H1 (cell line): ENCODE measurements around the gene PSMD12. TPM values are rescaled to one million over a fixed set of nuclear protein-coding genes. Genes with fewer than 3 reads are reported as not detected.

Experiments used
- CTCF ChIA-PET: fragments of 300-600 bp; sonication (Branson Sonifier 250); formaldehyde crosslinking; loops from one replicate; lab custom pipeline; 2021; ENCODE audit not compliant: partially characterized antibody; lab: Charles Lee
- POLR2A ChIA-PET: fragments of 300-600 bp; sonication (Branson Sonifier 250); formaldehyde crosslinking; loops from one replicate; lab custom pipeline; 2021; ENCODE audit warnings: inconsistent platforms; ENCODE audit not compliant: partially characterized antibody; lab: Charles Lee
- DNase-seq, 2 experiments: peaks; one replicate each; pipeline versions ENCODE4 v3.0.0 to v3.0.0-alpha.2; 2010 to 2022; ENCODE audit warnings: low spot score in 2 of 2, low read depth in 1 of 2, mixed read lengths in 1 of 2
- FAIRE-seq: peaks from 2 replicates; lab custom pipeline; 2011; peaks lifted over from hg19 to GRCh38; lab: Jason Lieb, UNC
- H2AFZ ChIP-seq: 2 replicates; pipeline ENCODE4 v1.8.1; 2012; ENCODE audit warnings: low read length, inconsistent platforms
- H2AK5ac ChIP-seq: 2 replicates; pipeline ENCODE4 v1.6.1; 2013; ENCODE audit warnings: low read depth, low read length
- H2BK120ac ChIP-seq: replicated peaks from 2 replicates; pipeline ENCODE3; 2013; ENCODE audit warnings: low read depth, low read length, inconsistent platforms
- H2BK12ac ChIP-seq: 2 replicates; pipeline ENCODE4 v1.6.1; 2013; ENCODE audit warnings: low read depth, low read length
- H2BK15ac ChIP-seq: 2 replicates; pipeline ENCODE4 v1.6.1; 2013; ENCODE audit warnings: low read length
- H2BK20ac ChIP-seq: 2 replicates; pipeline ENCODE4 v1.6.1; 2013; ENCODE audit warnings: low read length
- H2BK5ac ChIP-seq: 2 replicates; pipeline ENCODE4 v1.6.1; 2013; ENCODE audit warnings: low read depth, low read length
- H3K14ac ChIP-seq: 2 replicates; pipeline ENCODE4 v1.6.1; 2013; ENCODE audit warnings: inconsistent platforms; ENCODE audit not compliant: insufficient read length
- H3K18ac ChIP-seq: 2 replicates; pipeline ENCODE4 v1.6.1; 2013; ENCODE audit warnings: low read length; ENCODE audit errors: extremely low read depth
- H3K23ac ChIP-seq: 2 replicates; pipeline ENCODE4 v1.6.1; 2013; ENCODE audit warnings: inconsistent platforms; ENCODE audit not compliant: insufficient read length
- H3K23me2 ChIP-seq: 2 replicates; pipeline ENCODE4 v1.6.1; 2013; ENCODE audit warnings: low read depth, low read length
- H3K27ac ChIP-seq: 2 replicates; pipeline ENCODE4 v1.6.1; 2011; ENCODE audit warnings: low read depth, low read length, inconsistent platforms
- H3K27me3 ChIP-seq, 4 experiments: replicated peaks in 1 of 4; 1 replicate in 1 of 4; 2 replicates in 3 of 4; pipeline versions ENCODE4 v1.6.1 to v1.8.1; 2011 to 2013; ENCODE audit warnings: low read length in 3 of 4, mild to moderate bottlenecking in 3 of 4, inconsistent platforms in 2 of 4, mixed read lengths in 2 of 4, moderate library complexity in 1 of 4; ENCODE audit not compliant: control insufficient read depth in 3 of 4, insufficient read depth in 3 of 4; ENCODE audit errors: extremely low read depth in 1 of 4
- H3K36me3 ChIP-seq, 4 experiments: 2 replicates each; pipeline versions ENCODE4 v1.6.1 to v1.8.1; 2011 to 2013; ENCODE audit warnings: mild to moderate bottlenecking in 4 of 4, low read length in 3 of 4, moderate library complexity in 2 of 4, control low read depth in 1 of 4, inconsistent platforms in 1 of 4; ENCODE audit not compliant: insufficient read depth in 4 of 4, control insufficient read depth in 2 of 4
- H3K4ac ChIP-seq: replicated peaks from 2 replicates; pipeline ENCODE3; 2013; ENCODE audit warnings: low read length, low read depth, mixed read lengths, inconsistent platforms; ENCODE audit not compliant: insufficient read length
- H3K4me1 ChIP-seq, 4 experiments: replicated peaks in 1 of 4; 1 replicate in 1 of 4; 2 replicates in 3 of 4; pipeline versions ENCODE4 v1.6.1 to v1.8.1; 2011 to 2013; ENCODE audit warnings: low read length in 3 of 4, inconsistent platforms in 2 of 4, mixed read lengths in 1 of 4; ENCODE audit not compliant: insufficient read depth in 4 of 4, control insufficient read depth in 3 of 4
- H3K4me2 ChIP-seq, 2 experiments: 2 replicates each; pipeline versions ENCODE4 v1.6.1 to v1.8.1; 2011 to 2013; ENCODE audit warnings: low read depth in 2 of 2, low read length in 2 of 2, control low read depth in 1 of 2, inconsistent platforms in 1 of 2, mild to moderate bottlenecking in 1 of 2; ENCODE audit not compliant: insufficient read depth in 1 of 2
- H3K4me3 ChIP-seq, 4 experiments: fragments of 200-600, 300-600 bp in 1 of 4; sonication (generic), shearing (Covaris generic), sonication (Bioruptor Twin) in 1 of 4; 2 replicates each; pipeline versions ENCODE4 v1.5.1 to v1.8.1; 2011 to 2016; ENCODE audit warnings: low read length in 4 of 4, low read depth in 3 of 4, control low read depth in 2 of 4, inconsistent platforms in 2 of 4, mild to moderate bottlenecking in 2 of 4, mixed read lengths in 1 of 4, moderate library complexity in 1 of 4; ENCODE audit not compliant: insufficient read depth in 2 of 4; ENCODE audit errors: extremely low read depth in 1 of 4
- H3K56ac ChIP-seq: replicated peaks from 2 replicates; pipeline ENCODE3; 2013; ENCODE audit warnings: low read depth, mild to moderate bottlenecking, mixed read lengths, low read length, inconsistent platforms; ENCODE audit not compliant: insufficient read length
- H3K79me1 ChIP-seq: 2 replicates; pipeline ENCODE4 v1.6.1; 2013; ENCODE audit warnings: low read depth, low read length, control low read depth
- H3K79me2 ChIP-seq, 2 experiments: 2 replicates each; pipeline versions ENCODE4 v1.6.1 to v1.8.1; 2012 to 2013; ENCODE audit warnings: low read length in 2 of 2, mild to moderate bottlenecking in 2 of 2, inconsistent platforms in 1 of 2; ENCODE audit not compliant: insufficient read depth in 2 of 2, control insufficient read depth in 1 of 2
- H3K9ac ChIP-seq, 4 experiments: replicated peaks in 1 of 4; 1 replicate in 1 of 4; 2 replicates in 3 of 4; pipeline versions ENCODE4 v1.6.1 to v1.8.1; 2011 to 2013; ENCODE audit warnings: low read depth in 3 of 4, low read length in 3 of 4, control low read depth in 2 of 4, mild to moderate bottlenecking in 2 of 4, moderate library complexity in 2 of 4, inconsistent platforms in 1 of 4; ENCODE audit errors: extremely low read depth in 1 of 4
- H3K9me3 ChIP-seq, 2 experiments: 2 replicates each; pipeline versions ENCODE4 v1.6.1 to v1.8.1; 2012 to 2013; ENCODE audit warnings: mild to moderate bottlenecking in 2 of 2, moderate library complexity in 2 of 2, control low read depth in 1 of 2, inconsistent platforms in 1 of 2, low read depth in 1 of 2, low read length in 1 of 2, mixed read lengths in 1 of 2; ENCODE audit not compliant: insufficient read depth in 2 of 2
- H4K20me1 ChIP-seq, 2 experiments: replicated peaks in 1 of 2; 2 replicates each; pipeline versions ENCODE3 to v1.8.1; 2011 to 2013; ENCODE audit warnings: inconsistent platforms in 2 of 2, low read length in 2 of 2, mild to moderate bottlenecking in 1 of 2; ENCODE audit not compliant: insufficient read depth in 2 of 2, control insufficient read depth in 1 of 2
- H4K5ac ChIP-seq: 2 replicates; pipeline ENCODE4 v1.6.1; 2013; ENCODE audit warnings: low read length, low read depth, mixed read lengths, inconsistent platforms; ENCODE audit not compliant: insufficient read length
- H4K8ac ChIP-seq: 2 replicates; pipeline ENCODE4 v1.8.0; 2013; ENCODE audit warnings: mild to moderate bottlenecking, moderate library complexity, low read length, inconsistent platforms; ENCODE audit not compliant: insufficient read depth; ENCODE audit errors: extremely low read depth
- H4K91ac ChIP-seq: replicated peaks from 2 replicates; pipeline ENCODE3; 2013; ENCODE audit warnings: low read length, mixed read lengths, inconsistent platforms; ENCODE audit not compliant: insufficient read length
- CTBP2 ChIP-seq: IDR thresholded peaks from 2 replicates; pipeline ENCODE4 v1.7.0; 2011; ENCODE audit warnings: borderline replicate concordance, mild to moderate bottlenecking, moderate library complexity, mixed read lengths, low read length; ENCODE audit not compliant: insufficient read depth, insufficient read length
- GTF2F1 ChIP-seq: IDR thresholded peaks from 2 replicates; pipeline ENCODE4 v1.6.1; 2012; ENCODE audit warnings: low read depth, low read length, improper control_type of control experiment, borderline replicate concordance
- RFX5 ChIP-seq: IDR thresholded peaks from 2 replicates; pipeline ENCODE4 v1.6.1; 2011; ENCODE audit warnings: low read depth, low read length, improper control_type of control experiment, borderline replicate concordance
- SUZ12 ChIP-seq: fragments of 200-600 bp; sonication (generic); IDR thresholded peaks from 2 replicates; pipeline ENCODE4 v1.6.1; 2012; ENCODE audit warnings: mild to moderate bottlenecking, inconsistent platforms, low read length, moderate library complexity, mixed read lengths
- TEAD4 ChIP-seq: IDR thresholded peaks from 2 replicates; pipeline ENCODE4 v1.6.1; 2012; ENCODE audit warnings: low read depth, low read length, inconsistent platforms, mixed read lengths
- YY1 ChIP-seq: IDR thresholded peaks from 2 replicates; pipeline ENCODE4 v1.6.1; 2011; ENCODE audit warnings: low read depth, mild to moderate bottlenecking, low read length
- WGBS, 2 experiments: shearing (Covaris generic) in 1 of 2; methylation state at CpG; one replicate each; pipeline versions ENCODE4 v1.1.6 to v1.1.7; 2013 to 2015; ENCODE audit warnings: low lambda C conversion rate in 2 of 2, mixed read lengths in 2 of 2, inconsistent platforms in 1 of 2, low coverage in 1 of 2, missing lambda C conversion rate in 1 of 2; ENCODE audit not compliant: insufficient replicate concordance in 2 of 2, insufficient coverage in 1 of 2, insufficient read length in 1 of 2; ENCODE audit errors: extremely low coverage in 1 of 2, missing lambda C conversion rate in 1 of 2; 5-methylcytosine and 5-hydroxymethylcytosine counted together
- polyA plus RNA-seq, 7 experiments: library from polyadenylated mRNA; depleted of rRNA in 3 of 7; stranded (reverse) in 5 of 7; unstranded in 2 of 7; fragments of >200 nt in 5 of 7; fragments of 200-250 nt in 2 of 7; gene quantifications; 1 replicate in 5 of 7; 2 replicates in 1 of 7; 4 replicates in 1 of 7; pipeline versions ENCODE4 v1.2.1 to v1.2.3, GENCODE V29; 2011 to 2013; ENCODE audit warnings: missing spikeins in 2 of 7, mixed read lengths in 2 of 7
- total RNA-seq: library from RNA; stranded (reverse); fragmentation: NEBNext Ultra II Directional; extraction: Animal tissue kit (Norgen Biotek cat#: 25700); gene quantifications from 2 replicates; pipeline ENCODE4 v1.2.1, GENCODE V29; 2021
- TF ChIP-seq, protein P1 (sequence below): IDR thresholded peaks from 2 replicates; pipeline ENCODE4 v1.6.1; 2012; ENCODE audit warnings: inconsistent platforms

The PSMD12 gene
- total and polyA plus RNA-seq, 2 of the 8 experiments (the other 6 are each of a cell fraction or from before 2014, with no cell fraction given), result 14.0 to 82.4 TPM

DNA sequence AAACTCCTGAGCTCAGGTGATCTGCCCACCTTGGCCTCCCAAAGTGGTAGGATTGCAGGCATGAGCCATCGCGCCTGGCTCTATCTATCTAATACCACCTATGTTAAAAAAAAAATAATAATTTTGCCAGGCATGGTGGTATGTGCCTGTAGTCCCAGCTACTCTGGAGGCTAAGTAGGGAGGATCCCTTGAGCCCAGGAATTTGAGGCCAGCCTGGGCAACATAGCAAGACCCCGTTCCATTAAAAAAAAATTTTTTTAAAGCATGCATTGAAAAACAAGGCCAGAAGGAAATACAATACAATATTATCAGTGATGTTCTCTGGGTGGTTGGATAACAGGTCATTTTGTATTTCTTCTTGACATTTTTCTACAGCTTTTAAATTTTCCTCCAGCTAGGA lies 76.1 kb downstream of the PSMD12 start:
- Histone ChIP-seq H2BK15ac (no peak overlapping the region), H2BK120ac (no peak overlapping the region), H3K27ac (no peak overlapping the region), H3K27me3 (no peaks in the 10 kb centered on the region), H2AK5ac (no peak overlapping the region), H3K9me3 (no peaks in the 10 kb centered on the region), H4K8ac (no peak overlapping the region), H3K9ac (no peak overlapping the region), H3K14ac (no peak overlapping the region), H3K79me1 (no peaks in the 10 kb centered on the region), H3K4me2 (no peak overlapping the region), H3K79me2 (no peaks in the 10 kb centered on the region), H4K5ac (no peak overlapping the region), H3K23ac (no peak overlapping the region), H2BK20ac (no peak overlapping the region), H3K23me2 (no peaks in the 10 kb centered on the region), H2BK5ac (no peak overlapping the region), H3K4ac (no peak overlapping the region), H4K20me1 (no peaks in the 10 kb centered on the region), H3K4me1 (peaks cover 0 to 7% (median 0%) of the 10 kb centered on the region in 4 experiments; a peak in 1 of 7 replicates), H2AFZ (no peak overlapping the region), H3K36me3 (no peaks in the 10 kb centered on the region), H3K4me3 (no peak overlapping the region), H2BK12ac (no peak overlapping the region), H3K56ac (no peak overlapping the region), H4K91ac (no peak overlapping the region), H3K18ac (no peak overlapping the region)
- 66% methylated on average over 3 of the region's 3 CpGs; no CpG with 5 or more reads in 1 of the 2 experiments for WGBS, 2 experiments
- ChIA-PET POLR2A (no interaction called here), CTCF (interaction anchor here (0.8 to 23.4 kb wide), 3 partner anchors 14 to 323 kb away, joined by 3 to 253 read pairs (median 4); no protein-coding TSS in a partner anchor)
- DNase-seq (no peak), FAIRE-seq (no peak)
- TF ChIP-seq, protein P1, sequence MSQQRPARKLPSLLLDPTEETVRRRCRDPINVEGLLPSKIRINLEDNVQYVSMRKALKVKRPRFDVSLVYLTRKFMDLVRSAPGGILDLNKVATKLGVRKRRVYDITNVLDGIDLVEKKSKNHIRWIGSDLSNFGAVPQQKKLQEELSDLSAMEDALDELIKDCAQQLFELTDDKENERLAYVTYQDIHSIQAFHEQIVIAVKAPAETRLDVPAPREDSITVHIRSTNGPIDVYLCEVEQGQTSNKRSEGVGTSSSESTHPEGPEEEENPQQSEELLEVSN, result no peak
- TF ChIP-seq GTF2F1 (no peak), YY1 (no peak), RFX5 (no peak), SUZ12 (no peak), CTBP2 (no peak), TEAD4 (no peak)
- TF ChIP-seq, all 59 proteins: peak for 0
